Esophagus muscularis mucosa (tissue), 4 donors: ENCODE results near the gene GUCD1. TPM values are rescaled to one million over a fixed set of nuclear protein-coding genes. Genes with fewer than 3 reads are reported as not detected.
A peak's percentile ranks its signal among the peaks of the same experiment; 100 is the strongest.

Experiments used
- DNase-seq: peaks from one replicate; pipeline ENCODE4 v3.0.0-alpha.2; 2017; ENCODE audit errors: extremely low spot score
- H3K27ac ChIP-seq, 4 donors: fragments of 200-600 bp; sonication (generic); replicated peaks in 1 of 4; 1 replicate in 3 of 4; 2 replicates in 1 of 4; pipeline ENCODE4 v1.5.1; 2016 to 2019; ENCODE audit warnings: mild to moderate bottlenecking in 1 of 4
- H3K27me3 ChIP-seq, 4 donors: fragments of 200-600 bp; sonication (generic); one replicate each; pipeline versions ENCODE4 v1.5.1 to v1.6.0; 2016 to 2019
- H3K36me3 ChIP-seq, 4 donors: fragments of 200-600 bp; sonication (generic); one replicate each; pipeline ENCODE4 v1.5.1; 2016 to 2019
- H3K4me1 ChIP-seq, 4 donors: fragments of 200-600 bp; sonication (generic); one replicate each; pipeline ENCODE4 v1.5.1; 2016 to 2019
- H3K4me3 ChIP-seq, 4 donors: fragments of 200-600 bp; sonication (generic); 1 replicate in 2 of 4; 2 replicates in 2 of 4; pipeline ENCODE4 v1.5.1; 2016 to 2019; ENCODE audit warnings: mild to moderate bottlenecking in 4 of 4, moderate library complexity in 1 of 4
- H3K9me3 ChIP-seq, 4 donors: fragments of 200-600 bp; sonication (generic); 1 replicate in 3 of 4; 2 replicates in 1 of 4; pipeline ENCODE4 v1.5.1; 2016 to 2019
- EP300 ChIP-seq: sonication (generic); formaldehyde crosslinking; IDR thresholded peaks from one replicate; pipeline ENCODE4 v1.6.1; 2017; ENCODE audit warnings: antibody characterized with exemption
- POLR2A ChIP-seq: fragments of 450-650 bp; IDR thresholded peaks from one replicate; pipeline ENCODE4 v1.6.1; 2017; ENCODE audit warnings: antibody characterized with exemption, moderate library complexity, mild to moderate bottlenecking, low read depth
- POLR2AphosphoS5 ChIP-seq, 2 donors: sonication (generic); formaldehyde crosslinking; IDR thresholded peaks; one replicate each; pipeline ENCODE4 v1.6.1; 2017; ENCODE audit warnings: antibody characterized with exemption in 2 of 2
- WGBS: methylation state at CpG from one replicate; pipeline ENCODE4 v1.1.5; 2018; 5-methylcytosine and 5-hydroxymethylcytosine counted together
- intact Hi-C: fragments of 100-400 bp; cut with DNase I; formaldehyde crosslinking; loops from one replicate; pipeline ENCODE4 v1.15.1; 2023
- total RNA-seq, 4 donors: library from RNA; depleted of rRNA; stranded (reverse); fragments of >200 nt; gene quantifications; one replicate each; pipeline versions ENCODE4 v1.1.0 to v1.2.1, GENCODE V29; 2016
- TF ChIP-seq, protein P1 (sequence below), 3 experiments: fragments of 200-600 bp in 2 of 3; fragments of 450-650 bp in 1 of 3; sonication (generic) in 2 of 3; IDR thresholded peaks; one replicate each; pipeline ENCODE4 v1.5.1; 2017 to 2019; ENCODE audit warnings: antibody characterized with exemption in 3 of 3, mild to moderate bottlenecking in 2 of 3, moderate library complexity in 1 of 3

Gene GUCD1
- total RNA-seq, 4 donors from 2014 or later = 93.4 to 202 (median 160) TPM

DNA sequence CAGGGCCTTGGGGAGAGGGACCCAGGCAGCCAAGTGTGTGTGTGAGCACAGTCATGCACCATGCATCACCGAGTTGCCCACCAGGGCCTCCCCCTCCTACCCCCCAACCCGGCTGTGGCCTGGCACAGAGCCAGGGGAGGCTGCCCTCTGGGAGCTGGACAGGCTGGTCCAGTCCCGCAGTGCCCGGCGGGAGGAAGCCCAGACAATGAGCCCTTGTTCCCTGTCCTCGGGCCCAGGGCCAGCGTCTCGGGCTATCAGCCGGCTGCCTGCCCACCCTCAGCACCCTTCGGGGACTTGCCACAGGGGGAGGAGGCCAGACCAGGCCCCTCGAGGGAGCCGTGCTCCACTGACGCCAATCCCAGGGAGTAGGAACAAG lies 33.4 kb upstream of the GUCD1 start:
- peaks cover 20 to 52% (median 35%) of the 10 kb centered on the region in 4 donors for H3K36me3 ChIP-seq
- TF ChIP-seq, protein P1, sequence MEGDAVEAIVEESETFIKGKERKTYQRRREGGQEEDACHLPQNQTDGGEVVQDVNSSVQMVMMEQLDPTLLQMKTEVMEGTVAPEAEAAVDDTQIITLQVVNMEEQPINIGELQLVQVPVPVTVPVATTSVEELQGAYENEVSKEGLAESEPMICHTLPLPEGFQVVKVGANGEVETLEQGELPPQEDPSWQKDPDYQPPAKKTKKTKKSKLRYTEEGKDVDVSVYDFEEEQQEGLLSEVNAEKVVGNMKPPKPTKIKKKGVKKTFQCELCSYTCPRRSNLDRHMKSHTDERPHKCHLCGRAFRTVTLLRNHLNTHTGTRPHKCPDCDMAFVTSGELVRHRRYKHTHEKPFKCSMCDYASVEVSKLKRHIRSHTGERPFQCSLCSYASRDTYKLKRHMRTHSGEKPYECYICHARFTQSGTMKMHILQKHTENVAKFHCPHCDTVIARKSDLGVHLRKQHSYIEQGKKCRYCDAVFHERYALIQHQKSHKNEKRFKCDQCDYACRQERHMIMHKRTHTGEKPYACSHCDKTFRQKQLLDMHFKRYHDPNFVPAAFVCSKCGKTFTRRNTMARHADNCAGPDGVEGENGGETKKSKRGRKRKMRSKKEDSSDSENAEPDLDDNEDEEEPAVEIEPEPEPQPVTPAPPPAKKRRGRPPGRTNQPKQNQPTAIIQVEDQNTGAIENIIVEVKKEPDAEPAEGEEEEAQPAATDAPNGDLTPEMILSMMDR (IDR thresholded peaks at IDR 0.05) = no peak
- TF ChIP-seq POLR2A (no peak), POLR2AphosphoS5 (IDR thresholded peaks at IDR 0.05) (no peak), EP300 (no peak)
- no peak overlapping the region for H3K4me3 ChIP-seq
- H3K27ac ChIP-seq = peak overlapping the region in 1 of 4 donors; percentile 31
- WGBS = 76% methylated on average over 10 of the region's 13 CpGs
- intact Hi-C loops = no loop called here
- no peaks in the 10 kb centered on the region for H3K27me3 ChIP-seq
- no peak for DNase-seq
- H3K9me3 ChIP-seq = no peaks in the 10 kb centered on the region
- H3K4me1 ChIP-seq = peaks cover 22 to 43% (median 32%) of the 10 kb centered on the region in 4 donors

DNA sequence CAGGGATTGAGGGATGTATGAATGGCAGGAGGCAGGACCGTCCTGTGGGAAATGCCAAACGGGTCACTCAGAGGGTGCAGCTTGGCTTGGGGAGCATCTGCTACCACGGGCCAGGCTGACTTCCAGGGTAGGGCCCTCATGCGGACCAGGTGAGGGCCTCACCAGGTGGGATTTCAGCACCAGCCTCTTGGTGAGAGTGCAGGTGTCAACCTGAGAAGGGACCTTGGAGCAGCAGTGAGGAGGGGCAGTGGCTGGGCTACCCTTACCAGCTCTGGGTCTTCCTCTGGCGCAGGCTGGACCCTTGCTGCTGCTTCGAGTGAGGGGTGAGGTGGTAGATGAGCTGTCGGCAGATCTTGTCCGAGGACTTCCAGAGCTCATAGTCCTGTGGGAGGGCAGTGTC lies 33.0 kb upstream of the GUCD1 start:
- Histone ChIP-seq H3K36me3 (peaks cover 20 to 52% (median 35%) of the 10 kb centered on the region in 4 donors), H3K4me1 (peaks cover 24 to 43% (median 33%) of the 10 kb centered on the region in 4 donors), H3K27me3 (no peaks in the 10 kb centered on the region), H3K9me3 (no peaks in the 10 kb centered on the region), H3K4me3 (no peak overlapping the region), H3K27ac (no peak overlapping the region)
- intact Hi-C loops = no loop called here
- TF ChIP-seq POLR2A (no peak), EP300 (no peak), POLR2AphosphoS5 (IDR thresholded peaks at IDR 0.05) (no peak)
- TF ChIP-seq, protein P1 (IDR thresholded peaks at IDR 0.05) = no peak
- DNase-seq = no peak
- WGBS = 77% methylated on average over 3 of the region's 8 CpGs

DNA sequence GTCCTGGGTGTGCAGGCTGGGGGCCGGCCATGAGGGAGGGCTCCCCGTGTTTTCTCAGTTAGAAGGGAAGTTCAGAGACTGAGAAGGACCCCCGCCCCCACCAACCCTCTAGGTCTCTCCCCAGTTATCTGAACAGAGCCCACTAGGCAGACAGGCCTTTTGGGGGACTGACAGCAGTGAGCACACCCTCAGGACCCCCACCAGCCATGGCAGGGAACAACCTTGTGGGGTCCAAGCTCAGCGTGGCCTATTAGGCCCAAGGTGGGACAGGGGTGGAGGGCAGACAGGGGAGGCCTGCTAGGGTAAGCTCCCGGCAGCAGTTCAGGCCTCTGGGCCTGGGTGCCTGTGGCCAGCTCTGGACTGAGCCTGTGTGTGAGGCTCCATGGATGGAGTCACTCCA lies 32.3 kb upstream of the GUCD1 start:
- 70% methylated on average over 2 of the region's 5 CpGs for WGBS
- no peak overlapping the region for H3K4me3 ChIP-seq
- H3K27me3 ChIP-seq = no peaks in the 10 kb centered on the region
- TF ChIP-seq EP300 = no peak
- TF ChIP-seq POLR2A = no peak
- no peak for TF ChIP-seq POLR2AphosphoS5 (IDR thresholded peaks at IDR 0.05)
- TF ChIP-seq, protein P1 (IDR thresholded peaks at IDR 0.05) = no peak
- peak overlapping the region in 1 of 4 donors; percentile 27 for H3K27ac ChIP-seq
- H3K36me3 ChIP-seq = peaks cover 20 to 52% (median 35%) of the 10 kb centered on the region in 4 donors
- no peak for DNase-seq
- intact Hi-C loops = no loop called here
- peaks cover 23 to 41% (median 31%) of the 10 kb centered on the region in 4 donors for H3K4me1 ChIP-seq
- H3K9me3 ChIP-seq = no peaks in the 10 kb centered on the region

DNA sequence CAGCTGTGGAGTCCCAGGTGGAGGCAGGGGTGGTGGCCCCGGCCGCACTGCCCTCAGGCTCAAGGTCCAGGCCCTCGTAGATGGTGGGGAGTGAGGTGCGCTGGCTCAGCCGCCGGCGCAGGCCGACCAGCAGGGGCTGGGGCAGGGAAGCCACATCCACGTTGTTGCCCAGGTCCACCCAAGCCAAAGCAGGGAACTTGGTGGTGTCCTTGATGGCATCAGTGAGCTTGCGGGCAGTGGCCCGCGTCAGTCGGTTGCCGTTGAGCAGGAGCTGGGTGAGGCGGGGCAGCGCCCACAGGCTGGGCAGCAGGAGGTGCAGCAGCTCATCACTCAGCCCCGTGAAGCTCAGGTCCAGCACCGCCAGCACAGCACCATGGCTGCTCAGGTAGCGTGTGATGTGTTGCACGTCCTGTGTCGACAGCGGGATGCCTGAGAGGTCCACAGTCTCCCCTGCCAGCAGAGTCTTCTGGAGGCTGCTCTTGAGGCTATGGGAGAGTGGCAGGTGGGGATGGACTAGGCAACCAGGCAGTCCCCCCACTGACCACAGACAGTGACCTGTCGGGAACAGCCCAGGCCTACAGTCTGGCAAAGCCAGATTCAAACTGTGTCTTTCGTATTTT lies 31.1 kb upstream of the GUCD1 start:
- Histone ChIP-seq H3K27ac (no peak overlapping the region), H3K4me1 (peaks cover 18 to 29% (median 24%) of the 10 kb centered on the region in 4 donors), H3K27me3 (no peaks in the 10 kb centered on the region), H3K9me3 (no peaks in the 10 kb centered on the region), H3K4me3 (no peak overlapping the region), H3K36me3 (peaks cover 20 to 52% (median 35%) of the 10 kb centered on the region in 4 donors)
- no peak for TF ChIP-seq EP300
- TF ChIP-seq POLR2A = no peak
- TF ChIP-seq, protein P1 (IDR thresholded peaks at IDR 0.05) = no peak
- no peak for TF ChIP-seq POLR2AphosphoS5 (IDR thresholded peaks at IDR 0.05)
- intact Hi-C loops = no loop called here
- DNase-seq = no peak
- 97% methylated on average over 16 of the region's 24 CpGs for WGBS
